GM19372 (cell line): ENCODE results near the gene FN1.
"Not testable (repeated sequence)": the region's sequence is repeated elsewhere in the genome, so short reads cannot be mapped to it uniquely, and the experiment has no call there.

Source experiments
- ATAC-seq: cut with Tn5 transposase; IDR thresholded peaks from one replicate; pipeline ENCODE4 v1.9.1; 2021; ENCODE audit warnings: mild to moderate bottlenecking, low read depth, moderate library complexity; ENCODE audit not compliant: unreplicated experiment

The FN1 gene

GRCh38 chr2:215409331-215410127 lies 26.3 kb downstream of the FN1 start:
- ATAC-seq: no peak

- ATAC-seq: not testable (repeated sequence)
These were observed 27.4 kb downstream of the FN1 start for GRCh38 chr2:215408441-215408840.

- ATAC-seq: no peak
These were observed 28.1 kb downstream of the FN1 start for GRCh38 chr2:215407590-215408264.

GRCh38 chr2:215407061-215407460 lies 28.8 kb downstream of the FN1 start:
- ATAC-seq: no peak

GRCh38 chr2:215405722-215406581 lies 29.9 kb downstream of the FN1 start:
- no peak for ATAC-seq

- ATAC-seq: no peak
These were observed 31.4 kb downstream of the FN1 start for GRCh38 chr2:215404348-215405012.

GRCh38 chr2:215403441-215404347 lies 32.2 kb downstream of the FN1 start:
- no peak for ATAC-seq

GRCh38 chr2:215401896-215402379 lies 33.9 kb downstream of the FN1 start:
- no peak for ATAC-seq

- ATAC-seq: no peak
These were observed 36.7 kb downstream of the FN1 start for GRCh38 chr2:215399067-215399716.

GRCh38 chr2:215397632-215398341 lies 38.1 kb downstream of the FN1 start:
- ATAC-seq: no peak

- ATAC-seq: no peak
These were observed 39.1 kb downstream of the FN1 start for GRCh38 chr2:215396595-215397313.

GRCh38 chr2:215395687-215396460 lies 40.0 kb downstream of the FN1 start:
- ATAC-seq: no peak

GRCh38 chr2:215394102-215394805 lies 41.6 kb downstream of the FN1 start:
- no peak for ATAC-seq

GRCh38 chr2:215392687-215393270 lies 43.1 kb downstream of the FN1 start:
- ATAC-seq: no peak

- no peak for ATAC-seq
These were observed 43.7 kb downstream of the FN1 start for GRCh38 chr2:215392164-215392563.

GRCh38 chr2:215391531-215391930 lies 44.3 kb downstream of the FN1 start:
- no peak for ATAC-seq
